Lung (tissue), 12 donors: Measurements from ENCODE around the gene PAM. TPM values are rescaled to one million over a fixed set of nuclear protein-coding genes. Genes with fewer than 3 reads are reported as not detected.

ENCODE experiments used
- ATAC-seq: fragments of 200-7000 bp; cut with Tn5 transposase; one replicate; pipeline ENCODE4 v1.9.1; 2020; ENCODE audit warnings: moderate number of reproducible peaks; ENCODE audit not compliant: insufficient read depth, low FRiP score
- DNase-seq, 3 donors: peaks; one replicate each; pipeline ENCODE4 v3.0.0-alpha.2; 2013 to 2017
- H3K27ac ChIP-seq, 2 donors: one replicate each; pipeline ENCODE4 v1.5.1; 2013; ENCODE audit warnings: mild to moderate bottlenecking in 2 of 2, moderate library complexity in 2 of 2, control low read depth in 1 of 2, inconsistent platforms in 1 of 2, low read depth in 1 of 2, low read length in 1 of 2
- H3K27me3 ChIP-seq, 3 donors: one replicate each; pipeline ENCODE4 v1.5.1; 2013; ENCODE audit warnings: low read length in 2 of 3; ENCODE audit not compliant: control insufficient read depth in 3 of 3, insufficient read depth in 3 of 3
- H3K36me3 ChIP-seq, 4 donors: one replicate each; pipeline ENCODE4 v1.5.1; 2013; ENCODE audit warnings: low read length in 4 of 4, mild to moderate bottlenecking in 1 of 4, moderate library complexity in 1 of 4; ENCODE audit not compliant: control insufficient read depth in 4 of 4, insufficient read depth in 4 of 4
- H3K4me1 ChIP-seq, 5 donors: one replicate each; pipeline ENCODE4 v1.5.1; 2013; ENCODE audit warnings: low read length in 5 of 5, mild to moderate bottlenecking in 2 of 5, moderate library complexity in 1 of 5; ENCODE audit not compliant: control insufficient read depth in 5 of 5, insufficient read depth in 5 of 5
- H3K4me3 ChIP-seq: one replicate; pipeline ENCODE4 v1.5.1; 2013; ENCODE audit warnings: mild to moderate bottlenecking, control low read depth, moderate library complexity
- H3K9ac ChIP-seq, 2 donors: one replicate each; pipeline ENCODE4 v1.5.1; 2013; ENCODE audit warnings: low read length in 2 of 2, control low read depth in 1 of 2; ENCODE audit not compliant: insufficient read depth in 1 of 2
- H3K9me3 ChIP-seq, 4 donors: one replicate each; pipeline ENCODE4 v1.5.1; 2013; ENCODE audit warnings: low read length in 3 of 4, mild to moderate bottlenecking in 1 of 4, moderate library complexity in 1 of 4; ENCODE audit not compliant: control insufficient read depth in 4 of 4, insufficient read depth in 3 of 4
- CTCF ChIP-seq: IDR thresholded peaks from 2 replicates; pipeline ENCODE4 v1.5.1; 2012; ENCODE audit warnings: mild to moderate bottlenecking; ENCODE audit errors: control extremely low read depth, extremely low read depth
- WGBS, 2 donors: extraction: QIAGEN DNeasy Blood & Tissue Kit; methylation state at CpG; one replicate each; pipeline ENCODE4 v1.1.7; 2013; 5-methylcytosine and 5-hydroxymethylcytosine counted together
- polyA plus RNA-seq, 2 donors: library from polyadenylated mRNA; stranded (reverse); fragments of 200-250 nt; gene quantifications; one replicate each; pipeline ENCODE4 v1.2.1, GENCODE V29; 2013
- total RNA-seq, 2 donors: library from RNA; depleted of rRNA in 1 of 2; stranded (reverse); fragments of >200 nt in 1 of 2; gene quantifications; one replicate each; pipeline ENCODE4 v1.2.1, GENCODE V29; 2014 to 2021
- donor health status: control.
- donor health status: control.
- donor health status: Bipolar disorder and iron deficiency.
- donor health status: healthy.
- donor health status: DM: yes; HTN: yes; CAD: no.

PAM gene
- total and polyA plus RNA-seq, 4 donors: 117 to 248 (median 151) TPM

GRCh38 chr5:102863058-102863457 is 108.0 kb downstream of the PAM start:
- no peak overlapping the region for H3K4me3 ChIP-seq
- DNase-seq: no peak
- no peak overlapping the region for H3K9ac ChIP-seq
- H3K27ac ChIP-seq: no peak overlapping the region
- H3K9me3 ChIP-seq: no peaks in the 10 kb centered on the region
- ATAC-seq: no peak
- H3K4me1 ChIP-seq: peaks cover 0 to 25% (median 7%) of the 10 kb centered on the region in 5 donors
- no peaks in the 10 kb centered on the region for H3K27me3 ChIP-seq
- TF ChIP-seq CTCF: no peak
- H3K36me3 ChIP-seq: no peaks in the 10 kb centered on the region

- no peak overlapping the region for H3K9ac ChIP-seq
- peaks cover 0 to 25% (median 7%) of the 10 kb centered on the region in 5 donors for H3K4me1 ChIP-seq
- H3K4me3 ChIP-seq: no peak overlapping the region
- no peak for ATAC-seq
- no peaks in the 10 kb centered on the region for H3K36me3 ChIP-seq
- peak overlapping the region in 1 of 2 donors; percentile 74 for H3K27ac ChIP-seq
- no peaks in the 10 kb centered on the region for H3K27me3 ChIP-seq
- peak in 2 of 3 donors; percentile 39 to 50 for DNase-seq
- no peak for TF ChIP-seq CTCF
- no peaks in the 10 kb centered on the region for H3K9me3 ChIP-seq
Observed at GRCh38 chr5:102863764-102864560, 108.9 kb downstream of the PAM start.

GRCh38 chr5:102865171-102865509 is 110.0 kb downstream of the PAM start:
- Histone ChIP-seq H3K27me3 (no peaks in the 10 kb centered on the region), H3K36me3 (peaks cover 0 to 5% (median 0%) of the 10 kb centered on the region in 4 donors), H3K9me3 (no peaks in the 10 kb centered on the region), H3K4me1 (peaks cover 0 to 25% (median 7%) of the 10 kb centered on the region in 5 donors), H3K4me3 (no peak overlapping the region), H3K27ac (peak overlapping the region; percentile 79 to 100), H3K9ac (peak overlapping the region; percentile 63 to 87)
- TF ChIP-seq CTCF: no peak
- WGBS, 2 donors: 27 to 34% methylated on average over 3 of the region's 3 CpGs
- DNase-seq: peak in 1 of 3 donors; percentile 53
- ATAC-seq: no peak
